NCI-H2107 treated with DMSO at 0.1 percent for 48 hours (cell line): ENCODE results near the gene EREG.
A peak's percentile ranks its signal among the peaks of the same experiment; 100 is the strongest.
"Not testable (repeated sequence)": the region's sequence is repeated elsewhere in the genome, so short reads cannot be mapped to it uniquely, and the experiment has no call there.

ENCODE experiments used
- DNase-seq: peaks from one replicate; lab custom pipeline; 2025; ENCODE audit not compliant: unreplicated experiment; lab: John Stamatoyannopoulos, UW

The EREG gene

DNA sequence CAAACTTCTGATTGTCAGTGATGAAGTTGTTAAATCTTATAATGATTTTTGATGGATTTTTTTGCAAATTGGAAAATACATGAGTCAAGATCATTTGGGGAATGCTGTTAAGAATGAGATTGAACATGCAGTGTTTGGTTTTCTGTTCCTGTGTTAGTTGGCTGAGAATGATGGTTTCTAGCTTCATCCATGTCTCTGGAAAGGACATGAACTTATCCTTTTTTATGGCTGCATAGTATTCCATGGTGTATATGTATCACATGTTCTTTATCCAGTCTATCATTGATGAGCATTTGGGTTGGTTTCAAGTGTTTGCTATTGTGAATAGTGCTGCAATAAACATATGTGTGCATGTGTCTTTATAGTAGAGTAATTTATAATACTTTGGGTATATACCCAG lies 24.5 kb upstream of the EREG start:
- DNase-seq = not testable (repeated sequence)

DNA sequence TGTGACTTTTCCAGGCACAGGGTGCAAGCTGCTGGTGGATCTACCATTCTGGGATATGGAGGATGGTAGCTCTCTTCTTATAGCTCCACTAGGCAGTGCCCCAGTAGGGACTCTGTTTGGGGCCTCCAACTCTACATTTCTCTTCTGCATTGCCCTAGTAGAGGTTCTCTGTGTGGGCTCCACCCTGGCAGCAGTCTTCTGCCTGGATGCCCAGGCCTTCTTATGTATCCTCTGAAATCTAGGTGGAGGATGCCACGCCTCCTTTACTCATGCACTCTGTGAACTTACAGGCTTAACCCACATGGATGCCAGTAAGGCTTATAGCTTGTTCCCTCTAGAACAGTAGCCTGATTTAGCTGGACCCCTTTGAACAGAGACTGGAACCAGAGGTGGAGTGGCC lies 20.9 kb upstream of the EREG start:
- DNase-seq = no peak

DNA sequence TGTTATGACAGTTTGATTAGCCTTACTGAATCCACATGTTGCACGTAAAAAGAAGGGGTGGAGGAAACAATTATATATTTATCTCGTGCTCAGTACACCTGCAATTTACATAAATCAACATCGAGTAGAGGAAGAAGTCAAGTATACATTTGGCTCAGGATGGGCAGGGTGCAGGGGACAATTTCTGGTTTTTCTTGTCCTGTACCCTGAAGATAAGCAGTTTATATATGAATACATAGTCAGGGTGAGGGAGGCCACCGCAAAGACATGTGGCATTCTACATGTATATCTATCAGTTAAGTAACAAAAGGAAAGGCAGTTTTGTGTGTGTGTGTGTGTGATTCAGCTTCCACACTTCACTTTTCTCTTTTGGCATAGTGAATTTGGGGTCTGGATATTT lies 11.1 kb upstream of the EREG start:
- DNase-seq = no peak

DNA sequence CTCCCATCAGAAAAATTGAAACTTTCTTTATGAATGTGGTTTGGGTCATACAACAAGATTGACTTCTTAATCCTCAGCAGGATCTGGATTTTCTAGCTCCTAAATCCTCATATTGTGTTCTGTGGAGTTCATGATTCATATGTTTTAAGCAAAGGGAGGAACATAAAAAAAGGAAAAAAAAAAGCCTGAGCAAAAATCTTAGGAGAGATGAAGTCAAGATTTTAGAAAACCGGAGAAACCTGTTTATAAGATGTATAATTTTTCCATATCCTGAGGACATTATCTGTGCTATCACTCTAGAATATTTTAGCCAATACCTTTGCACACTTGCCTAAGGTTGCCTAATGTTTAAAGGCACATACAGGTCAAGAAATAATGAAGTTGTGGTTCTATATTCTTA lies 7.0 kb upstream of the EREG start:
- DNase-seq = no peak

DNA sequence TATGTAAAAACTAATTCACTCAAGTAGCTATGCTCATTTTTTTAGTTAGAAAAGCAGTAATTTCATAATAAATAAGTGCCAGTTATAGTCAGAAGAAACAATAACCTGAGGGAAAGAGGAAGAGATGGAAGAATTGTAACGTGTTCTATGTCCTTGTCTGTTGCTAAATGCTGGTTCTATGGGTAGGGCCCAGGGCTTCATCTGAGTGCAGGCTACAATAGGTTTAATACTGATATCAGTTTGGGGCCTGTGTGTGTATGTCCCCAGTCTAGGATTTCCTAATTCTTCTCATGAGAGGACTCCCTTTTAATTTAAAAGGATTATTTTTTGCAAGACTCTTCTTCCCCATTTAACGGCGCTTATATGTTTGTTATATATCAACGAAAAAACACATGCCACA lies 3.3 kb upstream of the EREG start:
- DNase-seq = no peak

DNA sequence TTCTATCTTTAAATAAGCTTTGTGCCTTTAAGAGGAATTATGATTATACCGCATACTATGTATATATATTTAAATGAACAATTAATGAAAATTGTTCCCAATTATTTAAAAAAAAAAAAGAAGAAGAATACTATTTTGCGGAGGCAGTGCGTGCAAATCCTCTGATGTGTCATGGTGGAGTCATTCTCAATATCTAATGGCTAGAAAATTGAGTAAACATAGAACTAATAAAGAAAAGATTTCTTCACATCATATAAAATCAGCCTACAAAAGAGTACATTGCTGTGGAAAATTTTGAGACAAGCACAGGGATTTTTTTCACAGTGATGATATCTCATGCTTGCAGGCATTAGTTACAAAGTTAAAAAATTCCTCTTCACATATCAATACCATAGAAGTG lies 2.6 kb upstream of the EREG start:
- no peak for DNase-seq

DNA sequence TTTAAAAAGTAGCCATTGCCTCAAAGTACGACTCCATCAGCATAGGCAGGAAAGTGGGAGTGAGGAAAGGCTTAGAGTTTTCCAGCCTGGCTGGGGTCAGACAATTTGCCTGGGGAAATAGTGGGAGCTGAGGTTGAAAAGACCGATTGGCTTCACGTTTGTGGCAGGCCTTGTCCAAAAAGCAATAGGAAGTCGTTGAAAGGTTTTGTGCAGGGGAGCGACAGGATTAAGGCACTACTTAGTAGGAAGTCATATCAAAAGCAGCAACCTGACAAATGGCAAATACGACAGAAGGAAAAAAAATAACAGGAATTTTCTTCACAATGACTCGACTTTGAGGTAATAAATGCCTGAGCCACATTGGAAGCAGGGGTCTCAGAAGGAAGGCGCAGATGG lies 691 bp upstream of the EREG start:
- DNase-seq = no peak

DNA sequence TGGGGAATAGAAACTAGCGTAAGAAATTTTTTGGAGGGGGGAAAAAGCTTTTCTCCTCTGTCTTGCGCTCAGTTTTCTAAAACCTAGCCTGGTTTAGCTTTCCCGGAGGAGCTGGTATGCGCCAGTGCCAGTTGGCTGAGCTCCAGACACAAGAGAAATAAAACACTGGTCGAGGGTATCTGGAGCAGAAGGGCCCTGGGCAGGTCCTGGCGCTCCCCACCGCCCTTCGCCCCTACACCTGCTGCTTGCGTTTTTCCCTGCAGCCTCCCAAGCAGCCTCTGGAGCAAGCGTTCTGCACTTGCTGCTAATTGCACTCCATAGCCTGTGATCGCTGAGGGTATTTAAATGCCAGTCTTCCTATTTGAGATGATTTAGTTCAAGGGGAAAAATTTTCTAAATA lies 816 bp downstream of the EREG start:
- peak; percentile 15 for DNase-seq

DNA sequence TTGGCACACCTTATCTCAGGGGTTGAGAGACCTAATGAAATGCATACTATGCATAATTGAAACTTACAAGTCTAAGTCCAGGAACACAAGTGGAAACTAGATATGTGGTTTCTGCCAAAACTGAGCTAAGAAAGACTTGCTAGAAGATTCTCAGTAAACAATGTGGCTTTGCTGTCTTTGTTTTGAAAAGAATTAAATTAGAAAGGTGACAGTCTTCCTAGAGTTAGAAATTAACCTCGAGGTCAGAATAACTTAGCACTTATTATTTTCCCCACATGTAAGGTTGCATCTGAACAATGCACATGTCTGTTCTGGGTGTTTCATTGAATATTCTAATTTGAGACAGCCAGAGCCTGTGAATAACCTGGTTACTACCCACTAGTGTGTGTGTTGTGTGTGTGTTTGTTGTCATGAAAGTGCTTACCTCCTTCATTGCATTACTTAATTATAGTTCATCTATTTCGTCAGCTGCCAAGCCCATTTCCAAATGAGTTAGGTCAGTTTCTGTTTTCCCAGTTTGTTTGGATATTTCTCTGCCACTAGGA lies 1.5 kb downstream of the EREG start:
- no peak for DNase-seq

DNA sequence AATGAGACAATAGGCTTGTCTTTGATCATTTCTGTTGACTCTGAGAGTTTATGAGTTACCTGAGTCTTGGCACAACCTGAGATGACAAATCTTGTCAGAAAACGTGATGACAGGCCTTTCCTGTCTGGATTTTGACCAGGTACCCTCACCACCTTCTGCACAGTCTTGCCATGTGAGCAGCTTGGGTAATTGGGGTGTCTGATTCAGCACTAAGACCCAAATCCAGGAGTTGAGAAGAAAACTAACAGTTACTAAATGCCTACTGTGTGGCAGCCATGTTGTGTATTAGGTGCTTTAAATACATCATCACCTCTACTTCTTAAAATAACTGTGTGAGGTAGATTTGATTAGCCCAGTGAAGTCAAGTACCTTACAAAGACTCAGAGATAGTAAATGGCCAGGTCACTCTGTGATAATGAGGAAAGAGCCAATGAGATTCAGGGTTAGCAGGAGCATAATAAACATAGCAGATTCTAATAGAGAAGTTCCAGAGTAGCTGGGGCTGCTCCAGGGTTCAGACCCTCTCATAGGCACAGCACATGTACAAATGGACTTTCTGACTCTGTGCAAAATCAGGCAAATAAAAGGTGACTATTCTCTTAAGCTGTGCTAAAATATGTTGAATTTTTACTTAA lies 2.8 kb downstream of the EREG start:
- DNase-seq = no peak

DNA sequence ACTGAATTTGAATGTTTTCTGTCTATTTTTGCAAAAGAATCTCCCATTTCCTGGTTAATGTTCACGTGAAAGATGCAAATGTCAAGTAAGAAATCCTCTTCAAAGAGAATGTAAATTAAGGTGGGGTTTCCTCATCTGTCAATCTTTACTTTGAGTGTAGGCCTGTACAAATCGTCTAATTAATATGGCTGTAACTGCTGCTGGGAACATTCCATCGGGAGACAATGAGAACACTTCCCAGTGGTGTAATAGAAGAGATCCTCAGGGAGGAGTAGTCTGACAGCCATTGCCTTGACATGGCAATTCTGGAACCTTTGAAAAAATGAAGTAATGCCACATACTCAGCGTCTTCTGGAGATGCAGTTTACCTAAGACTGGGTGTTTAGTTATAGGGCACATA lies 3.7 kb downstream of the EREG start:
- no peak for DNase-seq

DNA sequence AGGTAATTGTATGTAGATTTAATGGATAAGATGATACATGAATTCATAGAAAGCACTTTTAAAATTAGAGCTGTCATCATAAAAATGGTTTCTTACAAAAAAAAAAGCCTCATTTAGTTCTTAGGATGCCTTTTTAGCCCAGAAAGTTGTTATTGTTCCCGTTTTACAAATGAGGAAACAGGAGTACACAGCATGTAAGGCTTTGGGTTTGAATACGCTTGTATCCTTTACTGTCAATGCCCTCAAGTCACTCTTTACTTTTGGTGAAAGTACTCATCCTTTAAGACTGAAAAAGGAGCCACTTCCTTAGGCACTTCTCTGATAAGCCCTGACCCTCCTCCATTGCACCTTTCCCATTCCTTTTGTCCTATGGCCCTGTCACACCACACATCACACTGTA lies 4.9 kb downstream of the EREG start:
- DNase-seq = no peak

DNA sequence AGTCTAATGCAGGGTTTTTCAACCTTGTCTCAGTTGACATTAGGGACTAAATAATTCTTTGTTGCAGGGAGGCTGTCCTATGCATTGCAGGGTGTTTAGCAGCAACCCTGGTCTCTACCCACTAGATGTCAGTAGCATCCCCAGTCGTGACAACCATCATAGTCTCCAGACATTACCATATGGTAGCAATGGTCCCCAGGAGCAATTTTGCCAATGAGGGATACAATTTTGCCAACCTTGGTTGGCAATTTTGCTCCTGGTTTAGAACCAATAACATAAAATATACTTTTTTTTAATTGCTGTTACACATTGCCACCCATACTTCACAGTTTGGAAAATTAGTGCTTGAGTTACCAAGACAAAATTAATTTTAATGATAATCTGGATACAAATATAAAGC lies 6.0 kb downstream of the EREG start:
- DNase-seq = peak; percentile 1

DNA sequence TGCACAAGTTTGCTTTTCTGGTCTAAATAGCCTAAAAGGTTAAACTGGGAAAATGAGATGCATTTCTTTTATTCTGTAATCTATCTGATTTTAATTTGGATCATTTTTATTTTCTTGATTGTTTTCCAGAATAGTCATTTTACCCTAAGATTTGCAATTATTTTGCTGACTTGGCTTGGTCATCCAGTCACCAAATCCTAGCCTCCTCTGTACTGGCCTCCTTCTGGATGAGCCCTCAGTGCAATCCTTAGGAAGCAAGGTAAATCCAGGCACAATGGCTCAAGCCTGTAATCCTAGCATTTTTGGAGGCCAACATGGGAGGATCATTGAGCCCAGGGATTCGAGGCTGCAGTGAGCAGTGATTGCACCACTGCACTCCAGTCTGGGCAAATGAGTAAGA lies 9.2 kb downstream of the EREG start:
- DNase-seq = no peak

DNA sequence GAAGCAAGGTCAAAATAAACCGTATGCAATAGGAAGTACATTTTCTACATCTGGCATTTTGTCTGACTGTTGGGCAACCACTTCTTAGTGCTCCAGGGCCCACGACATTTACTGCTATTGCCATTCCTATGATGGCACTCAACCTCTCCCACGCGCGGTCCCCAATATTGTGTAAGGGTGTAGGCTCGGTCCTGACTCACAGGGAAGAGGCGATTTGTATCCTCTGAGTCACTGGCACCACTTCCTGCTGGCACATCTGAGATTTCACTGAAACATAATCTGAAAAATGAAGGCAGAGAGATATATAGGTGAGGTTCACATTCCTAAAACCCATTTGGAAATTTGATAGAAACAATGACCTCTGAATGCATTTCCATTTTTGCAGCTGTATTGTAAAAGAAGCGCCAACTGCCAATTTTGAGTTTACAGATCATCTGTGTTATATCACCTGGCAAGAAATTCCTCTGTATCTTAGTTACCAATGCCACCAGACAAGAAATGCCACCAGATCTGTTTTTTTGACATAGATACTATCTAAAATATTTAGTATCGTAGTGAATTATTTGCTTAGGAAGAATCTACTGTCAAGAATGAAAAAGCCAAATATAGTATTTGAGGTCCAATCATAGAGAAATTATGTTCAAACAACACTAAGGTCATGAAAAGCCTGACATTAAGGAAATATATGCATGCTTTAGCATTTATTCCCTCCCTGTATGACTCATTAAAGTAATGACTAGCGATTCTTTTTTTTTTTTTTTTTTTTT lies 9.8 kb downstream of the EREG start:
- DNase-seq = no peak

DNA sequence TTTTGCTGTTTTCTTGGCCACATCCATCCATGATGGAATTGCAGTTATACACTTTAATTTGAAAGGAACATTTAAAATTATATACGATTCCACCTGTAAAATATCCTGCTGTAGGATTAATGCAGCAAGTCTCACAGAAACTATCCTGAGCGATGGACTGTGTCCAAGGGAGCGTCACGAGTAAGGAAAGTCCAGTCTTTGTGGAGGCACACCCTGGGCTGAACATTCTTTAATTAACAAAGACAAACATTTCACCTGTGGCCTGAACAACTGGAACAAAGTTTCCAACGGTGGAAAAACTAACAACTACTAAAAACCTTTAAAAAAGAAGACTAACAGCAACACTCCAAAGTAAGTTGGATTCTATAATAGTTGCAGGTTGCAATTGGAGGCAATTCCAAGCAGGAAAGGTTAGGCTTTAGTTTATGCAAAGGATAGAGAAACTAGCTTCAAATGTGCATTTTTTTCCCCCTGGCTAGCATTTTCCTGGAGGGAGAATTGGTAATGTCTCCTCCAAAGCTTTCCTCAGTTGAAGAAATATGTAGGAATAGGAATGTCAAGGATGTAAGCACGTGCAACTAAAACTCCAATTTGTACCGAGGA lies 11.0 kb downstream of the EREG start:
- DNase-seq = no peak

DNA sequence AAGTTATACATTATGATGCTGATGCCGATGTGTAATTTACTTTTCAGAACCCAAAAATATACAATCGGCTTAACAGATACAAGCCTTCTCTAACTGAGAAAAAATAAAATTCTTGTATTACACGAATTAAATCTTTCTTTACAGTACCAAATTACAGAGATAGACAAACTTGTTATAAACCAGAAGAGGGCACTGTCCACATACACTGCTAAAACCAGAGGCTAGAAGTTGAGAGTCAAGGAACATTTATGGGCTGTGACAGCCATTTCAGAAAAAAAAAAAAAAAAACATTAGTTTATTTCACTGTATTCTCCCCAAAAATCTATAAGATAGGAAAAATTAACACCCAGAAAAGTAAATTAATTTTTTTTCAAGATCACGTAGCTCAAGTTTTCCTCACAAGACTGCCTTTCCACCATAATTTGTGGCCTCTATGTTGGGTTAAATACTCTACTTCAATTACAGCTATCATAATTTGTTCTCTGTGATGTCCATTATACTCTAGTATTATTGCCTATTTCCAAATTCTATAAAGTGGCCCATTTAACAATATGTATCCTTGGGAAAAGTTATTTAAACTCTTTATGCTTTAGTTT lies 12.0 kb downstream of the EREG start:
- DNase-seq = no peak

DNA sequence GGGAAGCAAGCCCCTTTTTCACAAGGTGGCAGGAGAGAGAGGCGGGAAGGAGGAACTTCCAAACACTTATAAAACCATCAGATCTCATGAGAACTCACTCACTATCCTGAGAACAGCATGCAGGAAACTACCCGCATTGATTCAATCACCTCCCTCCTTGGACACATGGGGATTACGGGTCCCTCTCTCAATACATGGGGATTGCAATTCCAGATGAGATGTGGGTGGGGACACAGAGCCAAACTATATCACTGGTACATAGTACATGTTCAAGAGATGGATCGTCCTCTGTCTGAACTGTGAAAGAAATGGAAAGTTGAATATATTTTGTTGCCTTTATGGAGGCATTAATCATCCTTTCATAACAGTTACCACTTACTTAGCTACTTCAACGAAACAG lies 12.8 kb downstream of the EREG start:
- DNase-seq = no peak

DNA sequence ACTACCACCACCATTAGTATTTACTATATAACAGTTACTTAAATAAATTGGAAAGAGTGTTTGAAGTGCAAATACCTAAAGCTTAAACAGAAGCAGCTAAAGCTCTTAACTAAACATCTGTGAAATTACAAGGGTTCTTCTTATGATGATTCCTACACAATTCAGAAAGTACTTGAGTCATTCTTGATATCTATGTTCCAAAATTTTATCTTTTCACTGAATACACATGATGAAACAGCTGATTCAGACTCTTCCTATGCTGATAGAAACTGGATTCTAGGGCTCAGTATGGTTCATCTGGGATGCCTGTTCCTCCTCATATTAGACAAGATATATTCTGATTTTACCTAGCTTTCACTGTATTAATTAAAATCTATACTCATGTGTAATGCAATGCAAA lies 13.6 kb downstream of the EREG start:
- DNase-seq = no peak

DNA sequence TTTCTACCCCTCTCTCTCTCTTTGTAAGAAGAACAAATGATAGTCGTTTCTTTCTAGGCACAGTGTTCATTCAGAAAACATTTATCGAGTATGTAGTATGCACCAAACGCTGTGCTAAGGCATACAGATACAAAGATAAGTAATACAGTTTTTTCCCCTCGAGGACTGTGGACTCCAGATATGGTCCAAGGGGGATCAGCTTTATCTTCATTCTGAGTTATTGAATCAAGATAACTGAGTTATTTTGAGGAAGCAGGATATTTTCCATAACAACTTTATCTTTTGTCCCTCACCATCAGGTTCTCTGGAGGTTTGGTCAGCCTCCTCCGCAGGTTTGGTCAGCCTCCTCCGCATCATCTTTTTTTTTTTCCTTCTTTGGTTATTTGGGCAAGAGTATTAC lies 15.0 kb downstream of the EREG start:
- no peak for DNase-seq

DNA sequence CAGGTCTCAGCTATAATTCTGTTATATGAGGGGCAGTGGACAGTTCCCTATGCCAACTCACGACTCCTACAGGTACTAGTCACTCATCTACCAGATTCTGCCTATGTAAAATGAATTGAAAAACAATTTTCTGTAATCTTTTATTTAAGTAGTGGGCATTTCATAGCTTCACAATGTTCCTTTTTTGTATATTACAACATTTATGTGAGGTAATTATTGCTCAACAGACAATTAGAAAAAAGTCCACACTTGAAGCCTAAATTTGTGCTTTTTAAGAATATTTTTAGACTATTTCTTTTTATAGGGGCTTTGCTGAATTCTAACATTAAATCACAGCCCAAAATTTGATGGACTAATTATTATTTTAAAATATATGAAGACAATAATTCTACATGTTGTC lies 20.4 kb downstream of the EREG start:
- DNase-seq = no peak

DNA sequence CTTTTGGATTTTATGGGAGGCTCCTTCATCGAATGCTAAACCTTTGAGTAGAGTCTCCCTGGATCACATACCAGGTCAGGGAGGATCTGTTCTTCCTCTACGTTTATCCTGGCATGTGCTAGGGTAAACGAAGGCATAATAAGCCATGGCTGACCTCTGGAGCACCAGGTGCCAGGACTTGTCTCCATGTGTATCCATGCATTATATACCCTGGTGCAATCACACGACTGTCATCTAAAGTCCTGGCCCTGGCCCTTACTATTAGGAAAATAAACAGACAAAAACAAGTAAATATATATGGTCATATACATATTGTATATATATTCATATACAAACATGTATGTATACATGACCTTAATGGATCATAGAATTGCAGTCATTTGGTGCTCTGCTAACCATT lies 21.2 kb downstream of the EREG start:
- no peak for DNase-seq
